ENCODE measurements around the gene DNASE2.

Gene DNASE2

DNA sequence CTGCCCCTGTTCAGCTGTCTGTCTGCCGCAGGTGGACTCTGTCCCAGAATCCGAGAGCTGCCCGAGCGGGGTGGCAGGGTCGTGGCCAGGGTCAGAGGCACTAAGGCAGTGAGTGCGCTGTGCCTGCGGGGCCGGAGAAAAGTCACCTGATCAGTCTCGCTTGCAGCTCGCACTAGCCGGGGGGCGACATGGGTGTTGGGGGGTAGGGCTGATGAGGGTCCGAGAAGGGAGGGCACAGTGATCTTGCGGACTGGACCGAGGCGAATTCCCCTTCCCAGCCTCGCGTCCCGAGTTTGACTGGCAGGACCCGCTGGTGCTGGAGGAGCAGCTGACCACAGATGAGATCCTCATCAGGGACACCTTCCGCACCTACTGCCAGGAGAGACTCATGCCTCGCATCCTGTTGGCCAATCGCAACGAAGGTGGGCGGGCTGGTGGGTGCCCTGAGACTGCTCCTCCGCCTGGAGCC lies 10.3 kb upstream of the DNASE2 start:
- peak overlapping the region; percentile 74 for H3K4me3 ChIP-seq (ENCODE audit: low read depth, low read length)
- no peak for TF ChIP-seq CTCF (IDR thresholded peaks at IDR 0.05; ENCODE audit: low read depth, low read length)

- no peak for TF ChIP-seq CTCF (IDR thresholded peaks at IDR 0.05; ENCODE audit: low read depth, low read length)
- H3K4me3 ChIP-seq (ENCODE audit: low read depth, low read length): peak within 1 kb of the TSS; percentile 74
Observed at GRCh38 chr19:12890787-12891552, 9.7 kb upstream of the DNASE2 start, which contains the start of gene GCDH. GCDH (plus strand) TSS chr19:12891160; CDS start chr19:12891305, 145 bp downstream.

DNA sequence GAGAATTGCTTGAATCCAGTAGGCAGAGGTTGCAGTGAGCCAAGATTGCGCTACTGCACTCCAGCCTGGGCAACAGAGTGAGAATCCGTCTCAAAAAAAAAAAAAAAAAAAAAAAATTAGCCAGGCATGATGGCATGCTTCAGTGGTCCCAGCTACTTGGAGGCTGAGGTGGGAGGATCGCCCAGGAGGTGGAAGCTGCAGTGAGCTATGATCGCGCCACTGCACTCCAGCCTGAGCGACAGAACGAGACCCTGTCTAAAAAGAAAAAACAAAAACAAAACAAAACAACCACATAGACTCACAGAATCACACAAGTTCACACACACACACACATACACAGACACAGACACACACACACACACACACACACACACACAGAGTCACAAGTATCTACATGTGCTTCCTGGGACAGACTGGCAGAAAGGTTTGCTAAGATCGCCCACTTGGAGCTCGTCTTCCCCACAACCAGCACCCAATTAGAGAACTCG lies 9.1 kb upstream of the DNASE2 start:
- peak overlapping the region; percentile 34 for H3K4me3 ChIP-seq (ENCODE audit: low read depth, low read length)

DNA sequence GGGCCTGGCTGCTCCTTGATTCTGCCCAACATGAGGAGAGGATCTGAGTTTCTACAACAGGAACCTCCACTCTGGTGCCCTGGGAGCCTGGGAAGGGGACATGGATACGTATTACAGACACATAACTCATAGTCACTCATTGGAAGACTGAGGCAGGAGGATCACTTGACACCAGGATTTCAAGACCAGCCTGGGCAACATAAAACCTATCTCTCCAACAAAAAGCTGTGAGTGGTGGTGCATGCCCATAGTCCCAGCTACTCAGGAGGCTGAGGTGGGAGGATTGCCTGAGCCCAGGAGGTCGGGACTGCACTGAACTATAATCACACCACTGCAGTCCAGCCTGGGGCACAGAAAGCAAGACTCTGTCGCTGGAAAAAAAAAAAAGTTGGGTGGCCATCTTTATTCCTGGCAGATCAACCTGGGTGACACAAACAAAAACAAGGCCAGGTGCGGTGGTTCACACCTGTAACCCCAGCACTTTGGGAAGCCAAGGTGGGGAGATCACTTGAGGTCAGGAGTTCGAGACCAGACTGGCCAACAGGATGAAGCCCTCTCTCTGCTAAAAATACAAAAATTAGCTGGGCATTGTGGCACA lies 6.9 kb upstream of the DNASE2 start:
- TF ChIP-seq CTCF (IDR thresholded peaks at IDR 0.05; ENCODE audit: low read depth, low read length): no peak
- H3K4me3 ChIP-seq (ENCODE audit: low read depth, low read length): no peak overlapping the region

DNA sequence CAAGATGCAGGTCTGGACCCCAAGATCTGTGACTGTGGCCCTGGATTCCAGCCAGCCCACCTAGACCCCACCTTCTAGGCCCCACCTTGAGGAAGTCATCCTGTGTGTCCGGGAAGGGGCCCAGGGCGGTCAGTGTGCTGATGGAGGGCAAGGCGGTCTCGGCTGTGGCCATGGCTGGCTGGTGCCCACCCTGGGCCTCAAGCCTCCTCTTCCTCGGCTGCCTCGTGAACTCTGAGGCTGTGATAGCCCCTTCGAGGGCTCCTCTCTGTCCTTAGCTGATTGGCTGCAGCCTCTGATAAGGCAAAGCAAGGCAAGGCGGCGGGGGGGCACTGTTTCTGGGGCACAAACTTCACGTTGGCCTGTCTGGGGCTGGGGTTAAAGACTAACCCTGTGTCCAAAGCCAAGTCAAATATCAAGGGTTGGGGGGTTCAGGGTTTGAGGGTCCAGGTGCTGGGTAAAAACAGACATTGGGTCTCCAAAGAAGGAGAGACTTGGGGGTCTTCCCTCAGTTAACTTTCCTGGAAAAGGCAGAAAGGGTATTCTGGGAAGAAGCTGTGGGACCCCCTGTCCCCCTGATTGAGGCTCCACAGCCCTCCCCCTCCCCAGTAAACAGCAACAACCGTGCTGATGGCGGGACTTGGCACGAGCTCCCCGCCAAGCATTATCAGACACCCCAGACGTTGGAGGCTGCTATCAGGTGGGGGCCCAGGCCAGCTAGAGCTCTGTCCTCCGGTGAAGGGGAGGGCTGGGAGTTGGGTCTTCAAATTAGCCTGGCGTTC lies 5.9 kb upstream of the DNASE2 start, which contains the start of gene KLF1:
TSS of gene KLF1 (minus strand) at position 233 of the 779 bp plus-strand sequence. CDS start at position 172, 61 bp downstream.
- H3K4me3 ChIP-seq (ENCODE audit: low read depth, low read length): no peak within 1 kb of the TSS

DNA sequence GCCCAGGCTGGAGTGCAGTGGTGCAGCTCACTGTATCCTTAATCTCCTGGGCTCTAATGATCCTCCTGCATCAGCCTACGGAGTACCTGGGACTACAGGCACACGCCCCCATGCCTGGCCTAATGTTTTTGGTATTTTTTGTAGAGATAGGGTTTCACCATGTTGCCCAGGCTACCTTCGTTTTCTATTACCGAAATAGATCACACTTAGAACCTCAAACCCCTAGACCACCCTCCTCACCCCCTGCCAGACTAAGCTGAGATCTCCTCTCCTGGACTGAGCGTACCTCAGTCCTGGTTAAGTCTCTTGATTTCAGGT lies 5.4 kb upstream of the DNASE2 start:
- H3K4me3 ChIP-seq (ENCODE audit: low read depth, low read length): no peak overlapping the region
- TF ChIP-seq CTCF (IDR thresholded peaks at IDR 0.05; ENCODE audit: low read depth, low read length): no peak

More for the DNA sequence above, 5.9 kb upstream of the DNASE2 start, which contains the start of gene KLF1:
- no peak for TF ChIP-seq CTCF (IDR thresholded peaks at IDR 0.05; ENCODE audit: low read depth, low read length)

GRCh38 chr19:12885749-12886650 lies 4.8 kb upstream of the DNASE2 start:
- TF ChIP-seq CTCF (IDR thresholded peaks at IDR 0.05; ENCODE audit: low read depth, low read length): no peak
- H3K4me3 ChIP-seq (ENCODE audit: low read depth, low read length): peak overlapping the region; percentile 1; the same call in 1 of the 2 replicates

Data from WI38 (cell line).